Neural cell (in vitro differentiated cells): ENCODE results near the gene LIN54.

Experiments
- EP300 ChIP-seq: fragments of 450-650 bp; conservative IDR thresholded peaks from 2 replicates; pipeline ENCODE4 v1.6.1; 2014; ENCODE audit warnings: antibody characterized with exemption, mild to moderate bottlenecking, moderate library complexity; ENCODE audit not compliant: poor library complexity, severe bottlenecking
- EZH2 ChIP-seq: fragments of 200-600, 300-800 bp; shearing (Covaris generic), sonication (generic); IDR thresholded peaks from 2 replicates; pipeline ENCODE4 v1.6.1; 2014; ENCODE audit warnings: antibody characterized with exemption, low read length, borderline replicate concordance, mild to moderate bottlenecking; ENCODE audit not compliant: insufficient read depth, poor library complexity, severe bottlenecking
- MXI1 ChIP-seq: fragments of 450-650 bp; conservative IDR thresholded peaks from 2 replicates; pipeline ENCODE4 v1.6.1; 2014; ENCODE audit warnings: antibody characterized with exemption, mild to moderate bottlenecking; ENCODE audit not compliant: poor library complexity, severe bottlenecking
- POLR2AphosphoS5 ChIP-seq: IDR thresholded peaks from 2 replicates; pipeline ENCODE4 v1.6.1; 2012
- RAD21 ChIP-seq: fragments of 450-650 bp; conservative IDR thresholded peaks from 2 replicates; pipeline ENCODE4 v1.6.1; 2014; ENCODE audit warnings: antibody characterized with exemption, mild to moderate bottlenecking, moderate library complexity
- REST ChIP-seq: IDR thresholded peaks from 2 replicates; pipeline ENCODE4 v1.6.1; 2012; ENCODE audit warnings: borderline replicate concordance
- SMC3 ChIP-seq: fragments of 450-650 bp; conservative IDR thresholded peaks from 2 replicates; pipeline ENCODE4 v1.6.1; 2014; ENCODE audit warnings: antibody characterized with exemption, mild to moderate bottlenecking, moderate library complexity; ENCODE audit not compliant: poor library complexity
- TAF1 ChIP-seq: IDR thresholded peaks from 2 replicates; pipeline ENCODE4 v1.6.1; 2012; ENCODE audit warnings: low read depth
- TF ChIP-seq, protein P1 (sequence below): fragments of 450-650 bp; IDR thresholded peaks from 2 replicates; pipeline ENCODE4 v1.5.1; 2014; ENCODE audit warnings: antibody characterized with exemption, mild to moderate bottlenecking, moderate library complexity; ENCODE audit not compliant: poor library complexity, severe bottlenecking

DNA sequence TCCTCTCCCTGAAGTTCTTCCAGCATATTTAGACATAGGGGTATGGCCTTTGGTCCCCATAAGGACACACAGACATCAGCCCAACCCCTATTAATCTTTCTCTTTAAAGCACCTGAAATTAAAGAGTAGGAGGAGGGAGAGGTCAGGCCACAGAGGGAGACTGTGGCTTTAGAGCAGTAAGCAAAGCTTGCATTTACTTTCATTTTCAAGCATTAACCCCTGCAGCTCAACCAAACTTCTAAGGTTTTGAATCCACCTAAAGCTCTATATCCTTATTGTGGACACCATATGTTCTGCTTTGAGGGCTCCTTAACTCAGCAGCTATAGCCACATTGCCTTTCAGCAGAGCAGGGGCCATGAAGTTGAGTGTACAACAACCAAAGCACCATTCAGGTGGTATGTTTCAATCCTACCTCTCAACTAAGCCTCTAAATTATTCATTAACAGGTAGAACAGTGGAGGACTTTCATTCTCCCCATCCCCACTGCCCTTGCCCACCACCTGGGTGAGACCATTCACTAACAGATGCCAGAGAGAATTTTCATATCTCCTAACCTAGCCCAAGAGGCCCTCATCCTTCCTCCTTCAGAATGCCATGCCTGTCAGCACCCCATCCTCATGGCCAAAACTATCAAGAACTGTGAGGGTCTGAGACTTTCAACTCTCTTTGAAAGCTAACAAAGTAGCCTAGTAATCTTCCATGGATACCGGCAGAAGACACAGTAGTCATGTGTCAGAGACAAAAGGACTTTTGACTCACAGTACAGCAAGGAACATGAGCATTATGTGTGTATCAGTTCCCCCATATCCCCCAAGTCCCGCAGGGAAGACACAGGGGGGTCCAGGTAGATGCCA is 20.8 kb downstream of the LIN54 start:
- TF ChIP-seq POLR2AphosphoS5, result no peak
- TF ChIP-seq, protein P1, sequence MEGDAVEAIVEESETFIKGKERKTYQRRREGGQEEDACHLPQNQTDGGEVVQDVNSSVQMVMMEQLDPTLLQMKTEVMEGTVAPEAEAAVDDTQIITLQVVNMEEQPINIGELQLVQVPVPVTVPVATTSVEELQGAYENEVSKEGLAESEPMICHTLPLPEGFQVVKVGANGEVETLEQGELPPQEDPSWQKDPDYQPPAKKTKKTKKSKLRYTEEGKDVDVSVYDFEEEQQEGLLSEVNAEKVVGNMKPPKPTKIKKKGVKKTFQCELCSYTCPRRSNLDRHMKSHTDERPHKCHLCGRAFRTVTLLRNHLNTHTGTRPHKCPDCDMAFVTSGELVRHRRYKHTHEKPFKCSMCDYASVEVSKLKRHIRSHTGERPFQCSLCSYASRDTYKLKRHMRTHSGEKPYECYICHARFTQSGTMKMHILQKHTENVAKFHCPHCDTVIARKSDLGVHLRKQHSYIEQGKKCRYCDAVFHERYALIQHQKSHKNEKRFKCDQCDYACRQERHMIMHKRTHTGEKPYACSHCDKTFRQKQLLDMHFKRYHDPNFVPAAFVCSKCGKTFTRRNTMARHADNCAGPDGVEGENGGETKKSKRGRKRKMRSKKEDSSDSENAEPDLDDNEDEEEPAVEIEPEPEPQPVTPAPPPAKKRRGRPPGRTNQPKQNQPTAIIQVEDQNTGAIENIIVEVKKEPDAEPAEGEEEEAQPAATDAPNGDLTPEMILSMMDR, result no peak
- TF ChIP-seq EP300, result no peak
- no peak for TF ChIP-seq SMC3
- TF ChIP-seq MXI1, result no peak
- TF ChIP-seq REST, result no peak
- TF ChIP-seq RAD21, result no peak
- TF ChIP-seq TAF1, result no peak
- no peak for TF ChIP-seq EZH2
